ENCODE measurements around the gene ATRAID. TPM values are rescaled to one million over a fixed set of nuclear protein-coding genes. Genes with fewer than 3 reads are reported as not detected.

Gene ATRAID
- total and polyA plus RNA-seq, 10 donors = 59.2 to 300 (median 102) TPM

Other genes with a start within 250 kb of the ATRAID start
- 10 to 100 TPM in 6 of 7 donors, 1 to 10 TPM in 1; 10.0 to 17.9 (median 11.9) TPM for gene MAPRE3, start 241.4 kb upstream of the ATRAID start, total RNA-seq
- gene MAPRE3, start 241.4 kb upstream of the ATRAID start, polyA plus RNA-seq = 10 to 100 TPM in 1 of 3 donors, 1 to 10 TPM in 2; 5.2 to 14.0 (median 6.7) TPM
- 10 to 100 TPM; 56.1 to 93.1 (median 73.0) TPM for gene TMEM214, start 179.1 kb upstream of the ATRAID start, total RNA-seq
- 10 to 100 TPM; 22.3 to 48.9 (median 26.8) TPM for gene TMEM214, start 179.1 kb upstream of the ATRAID start, polyA plus RNA-seq
- 10 to 100 TPM; 11.6 to 18.6 (median 14.9) TPM for gene AGBL5, start 160.4 kb upstream of the ATRAID start, total RNA-seq
- 10 to 100 TPM in 1 of 3 donors, 1 to 10 TPM in 2; 7.1 to 10.5 (median 8.0) TPM for gene AGBL5, start 160.4 kb upstream of the ATRAID start, polyA plus RNA-seq
- 100 to 1,000 TPM; 197 to 292 (median 235) TPM for gene OST4, start 140.4 kb upstream of the ATRAID start, total RNA-seq
- gene OST4, start 140.4 kb upstream of the ATRAID start, polyA plus RNA-seq = 100 to 1,000 TPM; 418 to 556 (median 523) TPM
- gene EMILIN1, start 133.4 kb upstream of the ATRAID start, total RNA-seq = 100 to 1,000 TPM in 6 of 7 donors, 10 to 100 TPM in 1; 62.5 to 152 (median 112) TPM
- 10 to 100 TPM; 18.3 to 71.4 (median 40.7) TPM for gene EMILIN1, start 133.4 kb upstream of the ATRAID start, polyA plus RNA-seq
- 1 to 10 TPM; 3.3 to 8.3 (median 3.6) TPM for gene KHK, start 125.3 kb upstream of the ATRAID start, total RNA-seq
- 1 to 10 TPM; 3.3 to 6.4 (median 4.4) TPM for gene KHK, start 125.3 kb upstream of the ATRAID start, polyA plus RNA-seq
- gene CGREF1, start 92.9 kb upstream of the ATRAID start, total RNA-seq = under 1 TPM in 4 of 7 donors, not detected in 3; 0.27 to 0.82 (median 0.47) TPM
- gene CGREF1, start 92.9 kb upstream of the ATRAID start, polyA plus RNA-seq = under 1 TPM; 0.17 to 0.61 (median 0.42) TPM
- 1 to 10 TPM in 1 of 7 donors, under 1 TPM in 5, not detected in 1; 0.38 to 1.6 (median 0.58) TPM for gene ABHD1, start 88.2 kb upstream of the ATRAID start, total RNA-seq
- under 1 TPM; 0.42 to 0.80 (median 0.71) TPM for gene ABHD1, start 88.2 kb upstream of the ATRAID start, polyA plus RNA-seq
- 10 to 100 TPM; 43.9 to 75.0 (median 50.2) TPM for gene PREB, start 77.4 kb upstream of the ATRAID start, total RNA-seq
- 10 to 100 TPM; 42.8 to 56.0 (median 44.3) TPM for gene PREB, start 77.4 kb upstream of the ATRAID start, polyA plus RNA-seq
- gene PRR30, start 72.6 kb upstream of the ATRAID start, total RNA-seq = not detected
- not detected for gene PRR30, start 72.6 kb upstream of the ATRAID start, polyA plus RNA-seq
- gene TCF23, start 63.0 kb upstream of the ATRAID start, total RNA-seq = 10 to 100 TPM in 1 of 7 donors, 1 to 10 TPM in 6; 1.8 to 14.8 (median 3.2) TPM
- under 1 TPM; 0.27 to 0.93 (median 0.30) TPM for gene TCF23, start 63.0 kb upstream of the ATRAID start, polyA plus RNA-seq
- gene SLC5A6, start 227 bp downstream of the ATRAID start, total RNA-seq = 10 to 100 TPM; 19.4 to 33.3 (median 23.2) TPM
- gene SLC5A6, start 227 bp downstream of the ATRAID start, polyA plus RNA-seq = 10 to 100 TPM; 11.9 to 15.4 (median 15.3) TPM
- 10 to 100 TPM; 20.9 to 38.8 (median 30.3) TPM for gene CAD, start 5.3 kb downstream of the ATRAID start, total RNA-seq
- 10 to 100 TPM; 10.9 to 18.3 (median 14.2) TPM for gene CAD, start 5.3 kb downstream of the ATRAID start, polyA plus RNA-seq
- gene SLC30A3, start 51.0 kb downstream of the ATRAID start, total RNA-seq = under 1 TPM in 2 of 7 donors, not detected in 5; 0.32 to 0.34 TPM
- under 1 TPM; 0.05 to 0.16 (median 0.07) TPM for gene SLC30A3, start 51.0 kb downstream of the ATRAID start, polyA plus RNA-seq
- not detected for gene DNAJC5G, start 63.4 kb downstream of the ATRAID start, total RNA-seq
- not detected for gene DNAJC5G, start 63.4 kb downstream of the ATRAID start, polyA plus RNA-seq
- 1 to 10 TPM in 1 of 7 donors, under 1 TPM in 5, not detected in 1; 0.23 to 3.1 (median 0.48) TPM for gene TRIM54, start 70.4 kb downstream of the ATRAID start, total RNA-seq
- gene TRIM54, start 70.4 kb downstream of the ATRAID start, polyA plus RNA-seq = under 1 TPM; 0.22 to 0.77 (median 0.49) TPM
- gene UCN, start 96.4 kb downstream of the ATRAID start, total RNA-seq = 1 to 10 TPM; 1.9 to 3.9 (median 2.4) TPM
- gene UCN, start 96.4 kb downstream of the ATRAID start, polyA plus RNA-seq = 1 to 10 TPM; 2.5 to 4.4 (median 3.4) TPM
- 100 to 1,000 TPM in 1 of 7 donors, 10 to 100 TPM in 6; 58.0 to 101 (median 73.9) TPM for gene MPV17, start 111.1 kb downstream of the ATRAID start, total RNA-seq
- gene MPV17, start 111.1 kb downstream of the ATRAID start, polyA plus RNA-seq = 10 to 100 TPM; 78.8 to 83.1 (median 81.7) TPM
- 10 to 100 TPM; 56.8 to 73.8 (median 61.9) TPM for gene GTF3C2, start 144.7 kb downstream of the ATRAID start, total RNA-seq
- 10 to 100 TPM; 27.5 to 39.1 (median 37.1) TPM for gene GTF3C2, start 144.7 kb downstream of the ATRAID start, polyA plus RNA-seq
- gene EIF2B4, start 158.3 kb downstream of the ATRAID start, total RNA-seq = 10 to 100 TPM; 26.5 to 33.9 (median 30.3) TPM
- 10 to 100 TPM; 33.4 to 58.1 (median 48.5) TPM for gene EIF2B4, start 158.3 kb downstream of the ATRAID start, polyA plus RNA-seq
- 100 to 1,000 TPM; 102 to 140 (median 118) TPM for gene SNX17, start 158.6 kb downstream of the ATRAID start, total RNA-seq
- 100 to 1,000 TPM in 1 of 3 donors, 10 to 100 TPM in 2; 84.9 to 128 (median 86.5) TPM for gene SNX17, start 158.6 kb downstream of the ATRAID start, polyA plus RNA-seq
- gene ZNF513, start 168.7 kb downstream of the ATRAID start, total RNA-seq = 10 to 100 TPM; 13.6 to 20.2 (median 17.7) TPM
- gene ZNF513, start 168.7 kb downstream of the ATRAID start, polyA plus RNA-seq = 10 to 100 TPM; 14.2 to 29.0 (median 26.7) TPM
- gene PPM1G, start 197.6 kb downstream of the ATRAID start, total RNA-seq = 10 to 100 TPM; 44.9 to 59.3 (median 49.9) TPM
- 10 to 100 TPM; 36.0 to 51.2 (median 45.0) TPM for gene PPM1G, start 197.6 kb downstream of the ATRAID start, polyA plus RNA-seq
- 10 to 100 TPM; 57.8 to 82.0 (median 68.2) TPM for gene NRBP1, start 216.6 kb downstream of the ATRAID start, total RNA-seq
- gene NRBP1, start 216.6 kb downstream of the ATRAID start, polyA plus RNA-seq = 10 to 100 TPM; 41.8 to 52.9 (median 42.5) TPM
- 1 to 10 TPM in 6 of 7 donors, not detected in 1; 2.2 to 5.4 (median 3.3) TPM for gene KRTCAP3, start 230.3 kb downstream of the ATRAID start, total RNA-seq
- 1 to 10 TPM; 2.5 to 5.7 (median 4.5) TPM for gene KRTCAP3, start 230.3 kb downstream of the ATRAID start, polyA plus RNA-seq